DOHH2 (cell line): ENCODE data around the gene OR5P2.

Source experiments
- CTCF ChIP-seq: fragments of 200-600 bp; sonication (generic); IDR thresholded peaks from one replicate; pipeline ENCODE4 v1.5.1; 2014; ENCODE audit warnings: antibody characterized with exemption, mild to moderate bottlenecking, low read depth, low read length; ENCODE audit not compliant: poor library complexity, severe bottlenecking
- EZH2phosphoT487 ChIP-seq: fragments of 200-600 bp; sonication (generic); IDR thresholded peaks from 2 replicates; pipeline ENCODE4 v1.6.1; 2017; ENCODE audit warnings: borderline replicate concordance, mild to moderate bottlenecking, antibody characterized with exemption, low read length, moderate library complexity, mixed read lengths

GRCh38 chr11:7759010-7759409 lies 37.7 kb downstream of the OR5P2 start:
- TF ChIP-seq CTCF = no peak
- TF ChIP-seq EZH2phosphoT487 = no peak
